ENCODE measurements around the gene ACAD9. TPM values are rescaled to one million over a fixed set of nuclear protein-coding genes. Genes with fewer than 3 reads are reported as not detected.
"Not testable (repeated sequence)": the region's sequence is repeated elsewhere in the genome, so short reads cannot be mapped to it uniquely, and the experiment has no call there.

The ACAD9 gene
- total RNA-seq, 6 experiments from 2014 or later: 37.5 to 47.1 (median 45.1) TPM

GRCh38 chr3:128864351-128864811 lies 15.0 kb upstream of the ACAD9 start:
- no peak for DNase-seq
- Mint-ChIP-seq H3K9me3 (peaks cover 20% of the 10 kb centered on the region), H3K4me1 (ENCODE audit: low read depth) (peaks cover 8% of the 10 kb centered on the region; the same call in 1 of the 2 replicates), H3K4me3 (no peak overlapping the region), H3K27ac (no peak overlapping the region), H3K27me3 (ENCODE audit: insufficient read depth) (peaks cover 7% of the 10 kb centered on the region), H3K36me3 (ENCODE audit: low read depth) (peaks cover 13% of the 10 kb centered on the region)
- TF ChIP-seq CTCF (IDR thresholded peaks at IDR 0.05): no peak

- H3K4me1 Mint-ChIP-seq (ENCODE audit: low read depth); DNase-seq; H3K36me3 Mint-ChIP-seq (ENCODE audit: low read depth); H3K27me3 Mint-ChIP-seq (ENCODE audit: insufficient read depth); H3K4me3 Mint-ChIP-seq; H3K27ac Mint-ChIP-seq: not testable (repeated sequence)
- H3K9me3 Mint-ChIP-seq: peaks cover 13% of the 10 kb centered on the region
Measured at GRCh38 chr3:128864849-128865804, 14.3 kb upstream of the ACAD9 start.

- H3K4me3 Mint-ChIP-seq: no peak overlapping the region
- no peak for TF ChIP-seq CTCF (IDR thresholded peaks at IDR 0.05)
- no peaks in the 10 kb centered on the region for H3K36me3 Mint-ChIP-seq (ENCODE audit: low read depth)
- no peak for DNase-seq
- peaks cover 8% of the 10 kb centered on the region; the same call in 1 of the 2 replicates for H3K4me1 Mint-ChIP-seq (ENCODE audit: low read depth)
- H3K9me3 Mint-ChIP-seq: no peaks in the 10 kb centered on the region
- H3K27me3 Mint-ChIP-seq (ENCODE audit: insufficient read depth): peaks cover 2% of the 10 kb centered on the region; the same call in 1 of the 2 replicates
- no peak overlapping the region for H3K27ac Mint-ChIP-seq
Measured at GRCh38 chr3:128867200-128868125, 12.0 kb upstream of the ACAD9 start.

GRCh38 chr3:128870347-128870746 lies 9.1 kb upstream of the ACAD9 start:
- Mint-ChIP-seq H3K9me3 (no peaks in the 10 kb centered on the region), H3K27me3 (ENCODE audit: insufficient read depth) (peaks cover 2% of the 10 kb centered on the region), H3K4me1 (ENCODE audit: low read depth) (no peaks in the 10 kb centered on the region), H3K4me3 (no peak overlapping the region), H3K27ac (no peak overlapping the region), H3K36me3 (ENCODE audit: low read depth) (no peaks in the 10 kb centered on the region)
- TF ChIP-seq CTCF (IDR thresholded peaks at IDR 0.05): no peak
- no peak for DNase-seq

GRCh38 chr3:128872282-128872681 lies 7.1 kb upstream of the ACAD9 start:
- H3K9me3 Mint-ChIP-seq: no peaks in the 10 kb centered on the region
- no peaks in the 10 kb centered on the region for H3K36me3 Mint-ChIP-seq (ENCODE audit: low read depth)
- H3K27ac Mint-ChIP-seq: no peak overlapping the region
- H3K4me3 Mint-ChIP-seq: no peak overlapping the region
- H3K27me3 Mint-ChIP-seq (ENCODE audit: insufficient read depth): no peaks in the 10 kb centered on the region; the same call in none of the 2 replicates
- TF ChIP-seq CTCF (IDR thresholded peaks at IDR 0.05): no peak
- no peaks in the 10 kb centered on the region for H3K4me1 Mint-ChIP-seq (ENCODE audit: low read depth)
- no peak for DNase-seq
